ENCODE data around the gene SPACA6.

DNA sequence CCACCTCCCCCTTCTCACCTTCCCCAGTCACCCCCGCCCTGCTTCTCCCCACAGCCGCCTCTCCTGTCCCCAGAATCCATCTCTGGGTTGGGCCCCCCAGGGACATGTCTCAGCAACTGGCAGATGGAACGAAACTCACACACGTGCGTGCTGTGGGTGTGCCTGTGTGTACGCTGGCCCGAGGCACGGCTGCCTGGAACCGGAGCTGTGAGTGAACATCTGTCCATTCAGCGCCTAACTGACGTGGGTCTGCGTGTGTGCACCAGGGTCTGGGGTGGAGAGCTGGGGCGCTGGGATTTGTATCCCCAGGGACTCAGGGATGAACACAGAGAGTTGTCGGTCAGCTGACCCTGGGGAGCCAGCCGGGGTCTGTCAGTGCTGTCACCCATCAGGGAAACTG, 31.4 kb downstream of the SPACA6 start:
- TF ChIP-seq, protein P1, sequence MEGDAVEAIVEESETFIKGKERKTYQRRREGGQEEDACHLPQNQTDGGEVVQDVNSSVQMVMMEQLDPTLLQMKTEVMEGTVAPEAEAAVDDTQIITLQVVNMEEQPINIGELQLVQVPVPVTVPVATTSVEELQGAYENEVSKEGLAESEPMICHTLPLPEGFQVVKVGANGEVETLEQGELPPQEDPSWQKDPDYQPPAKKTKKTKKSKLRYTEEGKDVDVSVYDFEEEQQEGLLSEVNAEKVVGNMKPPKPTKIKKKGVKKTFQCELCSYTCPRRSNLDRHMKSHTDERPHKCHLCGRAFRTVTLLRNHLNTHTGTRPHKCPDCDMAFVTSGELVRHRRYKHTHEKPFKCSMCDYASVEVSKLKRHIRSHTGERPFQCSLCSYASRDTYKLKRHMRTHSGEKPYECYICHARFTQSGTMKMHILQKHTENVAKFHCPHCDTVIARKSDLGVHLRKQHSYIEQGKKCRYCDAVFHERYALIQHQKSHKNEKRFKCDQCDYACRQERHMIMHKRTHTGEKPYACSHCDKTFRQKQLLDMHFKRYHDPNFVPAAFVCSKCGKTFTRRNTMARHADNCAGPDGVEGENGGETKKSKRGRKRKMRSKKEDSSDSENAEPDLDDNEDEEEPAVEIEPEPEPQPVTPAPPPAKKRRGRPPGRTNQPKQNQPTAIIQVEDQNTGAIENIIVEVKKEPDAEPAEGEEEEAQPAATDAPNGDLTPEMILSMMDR (IDR thresholded peaks at IDR 0.05), result no peak
- TF ChIP-seq POLR2A (IDR thresholded peaks at IDR 0.05), result no peak
